SU-DHL-6 (cell line): Measurements from ENCODE around the gene FOXE1.

ENCODE experiments used
- H2AFZ ChIP-seq: fragments of 200-600 bp; sonication (generic); 2 replicates; pipeline ENCODE4 v1.6.1; 2014; ENCODE audit warnings: low read depth, mild to moderate bottlenecking, moderate library complexity, mixed read lengths, antibody characterized with exemption, low read length; ENCODE audit not compliant: severe bottlenecking
- H3F3A ChIP-seq: fragments of 200-600 bp; shearing (Covaris generic); 2 replicates; pipeline ENCODE4 v1.6.0; 2016; ENCODE audit warnings: antibody characterized with exemption, mild to moderate bottlenecking; ENCODE audit not compliant: insufficient read depth
- H3K27ac ChIP-seq: fragments of 200-600 bp; sonication (generic); 2 replicates; pipeline ENCODE4 v1.5.1; 2016; ENCODE audit warnings: low read depth, mild to moderate bottlenecking, low read length, moderate library complexity, mixed read lengths
- H3K27me3 ChIP-seq: fragments of 200-600 bp; sonication (generic), shearing (Covaris generic); 2 replicates; pipeline ENCODE4 v1.6.0; 2014; ENCODE audit warnings: mild to moderate bottlenecking, low read length
- H3K36me3 ChIP-seq: fragments of 200-600 bp; sonication (generic); 2 replicates; pipeline ENCODE4 v1.6.1; 2014; ENCODE audit warnings: mild to moderate bottlenecking, low read length, mixed read lengths
- H3K4me2 ChIP-seq: fragments of 300-600, 200-600 bp; shearing (Covaris generic), sonication (generic); 2 replicates; pipeline ENCODE4 v1.6.0; 2014; ENCODE audit warnings: low read length, low read depth, mild to moderate bottlenecking; ENCODE audit not compliant: poor library complexity, severe bottlenecking
- H3K4me3 ChIP-seq: fragments of 200-600 bp; sonication (generic); 2 replicates; pipeline ENCODE4 v1.5.1; 2014; ENCODE audit warnings: antibody characterized with exemption, low read length, mild to moderate bottlenecking, mixed read lengths; ENCODE audit not compliant: insufficient read depth, poor library complexity, severe bottlenecking
- H3K79me2 ChIP-seq: fragments of 200-600 bp; sonication (generic); 2 replicates; pipeline ENCODE4 v1.6.1; 2014; ENCODE audit warnings: mild to moderate bottlenecking, low read length, moderate library complexity; ENCODE audit not compliant: insufficient read depth
- H3K9ac ChIP-seq: fragments of 200-600 bp; sonication (generic); 2 replicates; pipeline ENCODE4 v1.7.0; 2014; ENCODE audit warnings: mild to moderate bottlenecking, low read length
- H3K9me2 ChIP-seq: fragments of 200-600 bp; sonication (generic); replicated peaks from 2 replicates; pipeline ENCODE4 v1.6.1; 2014; ENCODE audit warnings: low read length; ENCODE audit not compliant: insufficient read depth
- H3K9me3 ChIP-seq: fragments of 200-600 bp; sonication (generic); 2 replicates; pipeline ENCODE4 v1.6.1; 2014; ENCODE audit warnings: low read length, mixed read lengths; ENCODE audit not compliant: insufficient read depth
- H4K20me1 ChIP-seq: fragments of 200-600 bp; sonication (generic); 2 replicates; pipeline ENCODE4 v1.6.1; 2014; ENCODE audit warnings: low read depth, mild to moderate bottlenecking, antibody characterized with exemption, low read length, moderate library complexity, mixed read lengths
- EZH2phosphoT487 ChIP-seq: fragments of 200-600 bp; sonication (generic), shearing (Covaris generic); conservative IDR thresholded peaks from 2 replicates; pipeline ENCODE4 v1.6.1; 2018; ENCODE audit warnings: mild to moderate bottlenecking, antibody characterized with exemption, low read length, moderate library complexity, mixed read lengths
- TF ChIP-seq, protein P1 (sequence below): fragments of 200-600 bp; sonication (generic); IDR thresholded peaks from one replicate; pipeline ENCODE4 v1.5.1; 2017; ENCODE audit warnings: antibody characterized with exemption, mild to moderate bottlenecking, low read length, moderate library complexity; ENCODE audit not compliant: insufficient read depth, poor library complexity, severe bottlenecking

FOXE1 gene

DNA sequence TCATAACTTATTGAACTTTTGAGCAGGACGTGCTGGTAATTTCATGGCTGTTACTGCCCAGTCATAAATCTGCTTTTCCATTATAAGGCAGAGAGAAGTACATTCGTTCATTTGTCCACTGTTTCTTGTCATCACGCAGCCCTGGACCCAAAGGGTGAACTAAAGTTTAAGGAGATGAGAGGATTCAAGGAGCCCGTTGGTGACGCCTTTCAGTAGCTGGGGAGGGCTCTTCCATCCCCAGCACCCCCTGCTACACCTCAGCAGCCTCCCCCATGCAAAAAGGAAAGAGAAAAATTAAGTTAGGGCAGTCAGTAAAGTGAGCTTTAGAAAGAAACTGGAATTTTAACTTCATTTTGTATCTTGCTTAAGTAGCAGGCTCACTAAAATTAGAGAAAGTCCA, 2.9 kb downstream of the FOXE1 start:
- no peaks in the 10 kb centered on the region for H3K9me2 ChIP-seq
- no peaks in the 10 kb centered on the region for H3F3A ChIP-seq
- H3K79me2 ChIP-seq = no peaks in the 10 kb centered on the region
- H3K9me3 ChIP-seq = no peaks in the 10 kb centered on the region
- H2AFZ ChIP-seq = no peak overlapping the region
- no peak overlapping the region for H3K4me3 ChIP-seq
- H3K27ac ChIP-seq = no peak overlapping the region
- H3K4me2 ChIP-seq = no peak overlapping the region
- H3K9ac ChIP-seq = no peak overlapping the region
- H3K27me3 ChIP-seq = no peaks in the 10 kb centered on the region
- H4K20me1 ChIP-seq = no peaks in the 10 kb centered on the region
- no peak for TF ChIP-seq EZH2phosphoT487
- TF ChIP-seq, protein P1, sequence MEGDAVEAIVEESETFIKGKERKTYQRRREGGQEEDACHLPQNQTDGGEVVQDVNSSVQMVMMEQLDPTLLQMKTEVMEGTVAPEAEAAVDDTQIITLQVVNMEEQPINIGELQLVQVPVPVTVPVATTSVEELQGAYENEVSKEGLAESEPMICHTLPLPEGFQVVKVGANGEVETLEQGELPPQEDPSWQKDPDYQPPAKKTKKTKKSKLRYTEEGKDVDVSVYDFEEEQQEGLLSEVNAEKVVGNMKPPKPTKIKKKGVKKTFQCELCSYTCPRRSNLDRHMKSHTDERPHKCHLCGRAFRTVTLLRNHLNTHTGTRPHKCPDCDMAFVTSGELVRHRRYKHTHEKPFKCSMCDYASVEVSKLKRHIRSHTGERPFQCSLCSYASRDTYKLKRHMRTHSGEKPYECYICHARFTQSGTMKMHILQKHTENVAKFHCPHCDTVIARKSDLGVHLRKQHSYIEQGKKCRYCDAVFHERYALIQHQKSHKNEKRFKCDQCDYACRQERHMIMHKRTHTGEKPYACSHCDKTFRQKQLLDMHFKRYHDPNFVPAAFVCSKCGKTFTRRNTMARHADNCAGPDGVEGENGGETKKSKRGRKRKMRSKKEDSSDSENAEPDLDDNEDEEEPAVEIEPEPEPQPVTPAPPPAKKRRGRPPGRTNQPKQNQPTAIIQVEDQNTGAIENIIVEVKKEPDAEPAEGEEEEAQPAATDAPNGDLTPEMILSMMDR = no peak
- H3K36me3 ChIP-seq = no peaks in the 10 kb centered on the region

DNA sequence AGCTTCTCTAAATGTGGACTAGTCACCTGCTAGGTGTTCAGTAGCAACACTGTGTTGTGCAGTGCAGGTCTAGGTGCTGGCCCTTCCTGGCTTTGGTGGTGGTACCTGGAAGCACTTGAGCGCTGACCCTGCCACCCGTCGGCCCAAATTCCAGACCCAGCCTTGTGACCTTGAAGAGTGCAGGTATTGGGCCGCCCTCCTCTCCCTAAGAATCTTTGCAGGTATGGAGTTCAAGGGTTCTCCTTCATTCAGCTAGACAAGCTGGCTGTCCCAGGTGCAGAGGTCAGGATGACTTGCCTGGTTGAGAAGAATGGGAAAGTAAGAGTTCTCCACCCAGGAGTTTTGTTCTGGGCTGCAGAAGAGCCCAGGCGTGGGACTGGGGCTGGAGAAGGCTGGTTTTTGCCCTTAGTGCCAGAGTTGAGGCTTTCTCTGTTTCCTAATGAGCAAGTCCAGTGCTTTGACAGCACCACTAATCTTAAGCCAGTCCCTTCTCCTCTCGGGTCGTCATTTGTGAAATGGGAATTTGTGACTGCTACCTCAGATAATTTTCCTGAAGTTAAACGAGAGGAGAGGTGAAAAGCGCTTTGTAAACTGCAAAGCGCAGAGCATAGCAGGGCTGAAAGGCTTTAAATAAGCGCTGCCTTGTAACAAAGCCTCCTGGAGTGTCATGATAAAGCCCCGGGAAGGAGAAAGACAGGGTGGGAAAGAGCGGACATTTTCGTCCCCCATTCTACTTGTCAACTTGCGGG, 4.0 kb downstream of the FOXE1 start:
- no peaks in the 10 kb centered on the region for H3K27me3 ChIP-seq
- H4K20me1 ChIP-seq = no peaks in the 10 kb centered on the region
- no peak overlapping the region for H3K27ac ChIP-seq
- no peaks in the 10 kb centered on the region for H3K79me2 ChIP-seq
- no peaks in the 10 kb centered on the region for H3K9me2 ChIP-seq
- no peak overlapping the region for H2AFZ ChIP-seq
- H3K4me2 ChIP-seq = no peak overlapping the region
- TF ChIP-seq EZH2phosphoT487 = no peak
- TF ChIP-seq, protein P1 = no peak
- no peak overlapping the region for H3K4me3 ChIP-seq
- H3F3A ChIP-seq = no peaks in the 10 kb centered on the region
- no peaks in the 10 kb centered on the region for H3K9me3 ChIP-seq
- no peaks in the 10 kb centered on the region for H3K36me3 ChIP-seq
- no peak overlapping the region for H3K9ac ChIP-seq

DNA sequence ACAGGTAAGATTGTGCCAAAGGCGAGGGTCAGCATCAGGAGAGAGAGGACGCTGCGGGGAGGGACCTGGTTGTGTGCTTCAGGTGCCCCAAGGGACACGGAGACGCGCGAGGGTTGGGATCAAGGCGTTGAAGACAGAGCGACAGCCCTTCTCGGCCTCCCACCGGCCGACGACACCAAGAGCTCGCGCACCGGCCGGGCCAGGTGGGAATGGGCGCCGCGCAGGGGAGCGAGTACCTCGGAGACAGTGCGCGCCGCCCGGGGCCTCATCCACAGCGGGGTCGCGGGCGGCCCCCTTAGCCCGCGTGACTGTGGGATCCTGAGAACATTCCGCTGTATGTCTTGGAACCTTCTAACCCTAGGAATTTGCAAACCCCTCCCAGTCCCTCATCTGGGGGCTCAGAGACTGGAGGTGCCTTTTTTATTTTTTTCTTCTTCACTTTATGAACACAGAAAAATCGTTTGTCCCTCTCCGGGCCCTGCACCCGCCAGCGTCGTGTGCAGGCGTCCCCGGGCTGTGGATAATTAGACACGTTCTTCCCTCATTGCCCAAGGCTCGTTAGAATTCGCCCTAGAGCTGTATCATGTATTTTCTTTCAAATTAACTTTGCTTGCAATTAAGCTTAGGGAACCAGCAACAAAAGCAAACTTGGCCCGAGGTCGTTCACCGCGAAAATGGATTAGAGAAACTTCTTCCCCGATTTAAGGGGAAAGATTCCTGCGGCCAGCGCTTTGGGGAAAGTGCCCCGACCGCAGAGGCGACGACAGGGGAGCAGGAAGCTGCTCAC, 4.8 kb downstream of the FOXE1 start:
- Histone ChIP-seq H3K9me2 (no peaks in the 10 kb centered on the region), H3K4me2 (no peak overlapping the region), H3K4me3 (no peak overlapping the region), H3K27me3 (no peaks in the 10 kb centered on the region), H3K36me3 (no peaks in the 10 kb centered on the region), H3K9ac (no peak overlapping the region), H2AFZ (no peak overlapping the region), H3K79me2 (no peaks in the 10 kb centered on the region), H4K20me1 (no peaks in the 10 kb centered on the region), H3K9me3 (no peaks in the 10 kb centered on the region), H3K27ac (no peak overlapping the region), H3F3A (no peaks in the 10 kb centered on the region)
- TF ChIP-seq, protein P1 = no peak
- no peak for TF ChIP-seq EZH2phosphoT487
